HepG2 (cell line): ENCODE data around the gene TRIO. TPM values are rescaled to one million over a fixed set of nuclear protein-coding genes. Genes with fewer than 3 reads are reported as not detected.

Experiments used
- ATAC-seq: fragments of 200-7000 bp; cut with Tn5 transposase; 3 replicates; pipeline ENCODE4 v1.9.1; 2020; ENCODE audit warnings: mild to moderate bottlenecking, moderate library complexity
- BruUV-seq: library from RNA; stranded (reverse); fragments of 400-500 nt; replicated peaks from 2 replicates; lab custom pipeline; 2021; lab: Mats Ljungman, UMichigan
- CTCF ChIA-PET: fragments of 300-600 bp; formaldehyde crosslinking; extraction: SDS; loops from one replicate; lab custom pipeline; 2021; ENCODE audit warnings: low total read pairs, inconsistent platforms, low intra/inter-chr PET ratio; lab: Yijun Ruan, JAX
- POLR2A ChIA-PET: fragments of 350-600 bp; sonication (Branson Sonifier 250); formaldehyde crosslinking; loops from one replicate; lab custom pipeline; 2020; ENCODE audit warnings: antibody characterized with exemption, inconsistent platforms; lab: Yijun Ruan, JAX
- DNase-seq: peaks from one replicate; pipeline ENCODE4 v3.0.0-alpha.2; 2015; ENCODE audit warnings: low spot score
- FAIRE-seq: peaks from 3 replicates; lab custom pipeline; 2011; peaks lifted over from hg19 to GRCh38; lab: Jason Lieb, UNC
- H2AFZ ChIP-seq: one replicate; pipeline ENCODE4 v1.6.1; 2011; ENCODE audit warnings: low read length, inconsistent platforms
- H3K27ac ChIP-seq: fragments of 300-600 bp; 3 replicates; pipeline ENCODE4 v1.8.0; 2011; ENCODE audit warnings: mixed run types, mild to moderate bottlenecking, mixed read lengths, low read length, inconsistent platforms; ENCODE audit not compliant: insufficient read depth; ENCODE audit errors: extremely low read length
- H3K27me3 ChIP-seq, 2 experiments: fragments of 200-600 bp in 1 of 2; 2 replicates in 1 of 2; 3 replicates in 1 of 2; pipeline versions ENCODE4 v1.6.0 to v1.8.0; 2011; ENCODE audit warnings: low read length in 2 of 2, mild to moderate bottlenecking in 2 of 2, moderate library complexity in 2 of 2, inconsistent platforms in 1 of 2; ENCODE audit not compliant: insufficient read depth in 2 of 2, control insufficient read depth in 1 of 2
- H3K36me3 ChIP-seq, 2 experiments: fragments of 200-600 bp in 1 of 2; replicated peaks in 1 of 2; 2 replicates in 1 of 2; 3 replicates in 1 of 2; pipeline versions ENCODE4 v1.5.1 to v1.8.0; 2011; ENCODE audit warnings: low read length in 2 of 2, inconsistent platforms in 1 of 2; ENCODE audit not compliant: insufficient read depth in 2 of 2, control insufficient read depth in 1 of 2
- H3K4me1 ChIP-seq: 2 replicates; pipeline ENCODE4 v1.5.1; 2012; ENCODE audit warnings: low read length, inconsistent platforms; ENCODE audit not compliant: insufficient read depth
- H3K4me2 ChIP-seq: 2 replicates; pipeline ENCODE4 v1.6.0; 2011; ENCODE audit warnings: low read depth, low read length, inconsistent platforms
- H3K4me3 ChIP-seq, 3 experiments: fragments of 200-600 bp in 1 of 3; sonication (generic), shearing (Covaris generic) in 1 of 3; replicated peaks in 1 of 3; 2 replicates each; pipeline ENCODE4 v1.5.1; 2011 to 2016; ENCODE audit warnings: low read length in 3 of 3, inconsistent platforms in 2 of 3, low read depth in 2 of 3, mild to moderate bottlenecking in 2 of 3, control low read depth in 1 of 3, mixed read lengths in 1 of 3; ENCODE audit not compliant: insufficient read depth in 1 of 3
- H3K79me2 ChIP-seq: one replicate; pipeline ENCODE4 v1.6.1; 2011; ENCODE audit warnings: low read length, inconsistent platforms; ENCODE audit not compliant: insufficient read depth
- H3K9ac ChIP-seq: 2 replicates; pipeline ENCODE4 v1.6.0; 2011; ENCODE audit warnings: mild to moderate bottlenecking, low read depth, low read length, inconsistent platforms; ENCODE audit not compliant: insufficient read depth
- H3K9me3 ChIP-seq: 2 replicates; pipeline ENCODE4 v1.5.1; 2012; ENCODE audit warnings: mild to moderate bottlenecking, low read length
- H4K20me1 ChIP-seq: 2 replicates; pipeline ENCODE4 v1.6.0; 2011; ENCODE audit warnings: inconsistent platforms, mild to moderate bottlenecking, low read length, moderate library complexity; ENCODE audit not compliant: insufficient read depth
- CCDC6 ChIP-seq: sonication (generic); formaldehyde crosslinking; IDR thresholded peaks from 2 replicates; pipeline ENCODE4 v1.8.1; 2022; ENCODE audit warnings: mild to moderate bottlenecking, missing genetic modification reagents, moderate library complexity
- GMEB2 ChIP-seq: IDR thresholded peaks from 2 replicates; pipeline ENCODE4 v1.6.1; 2016; ENCODE audit warnings: missing biosample characterization, missing genetic modification reagents, low read depth
- MEIS1 ChIP-seq: sonication (generic); formaldehyde crosslinking; IDR thresholded peaks from 2 replicates; pipeline ENCODE4 v1.9.0; 2021; ENCODE audit warnings: mild to moderate bottlenecking, missing genetic modification reagents, moderate library complexity, borderline replicate concordance
- NAIF1 ChIP-seq: sonication (generic); formaldehyde crosslinking; IDR thresholded peaks from 2 replicates; pipeline ENCODE4 v1.5.0; 2020; ENCODE audit warnings: mild to moderate bottlenecking, missing genetic modification reagents, borderline replicate concordance
- NFYC ChIP-seq: IDR thresholded peaks from 2 replicates; pipeline ENCODE4 v1.6.1; 2016; ENCODE audit warnings: missing genetic modification reagents, missing compliant biosample characterization
- PAWR ChIP-seq: sonication (generic); formaldehyde crosslinking; IDR thresholded peaks from 2 replicates; pipeline ENCODE4 v1.4.0; 2020; ENCODE audit warnings: missing genetic modification reagents, mild to moderate bottlenecking, borderline replicate concordance
- PITX1 ChIP-seq: sonication (generic); formaldehyde crosslinking; IDR thresholded peaks from 2 replicates; pipeline ENCODE4 v1.5.1; 2020; ENCODE audit warnings: mild to moderate bottlenecking, missing genetic modification reagents
- SNAI1 ChIP-seq: sonication (generic); formaldehyde crosslinking; IDR thresholded peaks from 2 replicates; pipeline ENCODE4 v1.5.0; 2020; ENCODE audit warnings: mild to moderate bottlenecking, missing genetic modification reagents, borderline replicate concordance
- SNAPC5 ChIP-seq: sonication (generic); formaldehyde crosslinking; IDR thresholded peaks from 2 replicates; pipeline ENCODE4 v1.8.1; 2023; ENCODE audit warnings: mild to moderate bottlenecking, missing genetic modification reagents, borderline replicate concordance
- ZBTB14 ChIP-seq: sonication (generic); formaldehyde crosslinking; IDR thresholded peaks from 2 replicates; pipeline ENCODE4 v1.4.0; 2020; ENCODE audit warnings: missing genetic modification reagents
- ZNF256 ChIP-seq: sonication (generic); formaldehyde crosslinking; conservative IDR thresholded peaks from 2 replicates; pipeline ENCODE4 v1.4.0; 2020; ENCODE audit warnings: missing genetic modification reagents
- ZNF296 ChIP-seq: sonication (generic); formaldehyde crosslinking; conservative IDR thresholded peaks from 2 replicates; pipeline ENCODE4 v1.5.0; 2020; ENCODE audit warnings: mild to moderate bottlenecking, missing genetic modification reagents
- ZNF570 ChIP-seq: sonication (generic); formaldehyde crosslinking; IDR thresholded peaks from 2 replicates; pipeline ENCODE4 v1.4.0; 2020; ENCODE audit warnings: mild to moderate bottlenecking, missing genetic modification reagents, borderline replicate concordance
- ZNF766 ChIP-seq: sonication (generic); formaldehyde crosslinking; IDR thresholded peaks from 2 replicates; pipeline ENCODE4 v1.5.0; 2020; ENCODE audit warnings: missing genetic modification reagents, borderline replicate concordance
- ZSCAN21 ChIP-seq: sonication (generic); formaldehyde crosslinking; IDR thresholded peaks from 2 replicates; pipeline ENCODE4 v1.8.0; 2022; ENCODE audit warnings: mild to moderate bottlenecking, missing genetic modification reagents, moderate library complexity, borderline replicate concordance
- WGBS: methylation state at CpG from one replicate; pipeline ENCODE4 v1.1.6; 2017; ENCODE audit warnings: low lambda C conversion rate; 5-methylcytosine and 5-hydroxymethylcytosine counted together
- in situ Hi-C: cut with HindIII; loops from 2 replicates; pipeline ENCODE4 v1.10.0; 2017; ENCODE audit warnings: low pct_unique_long_range_greater_than_20kb; ENCODE audit not compliant: extremely low pct_ligation_motif_present
- intact Hi-C: fragments of 100-400 bp; cut with micrococcal nuclease; formaldehyde crosslinking; loops from one replicate; pipeline ENCODE4 v1.10.0; 2022; ENCODE audit not compliant: unreplicated experiment
- polyA plus RNA-seq, 8 experiments: library from polyadenylated mRNA; depleted of rRNA in 3 of 8; stranded (reverse) in 7 of 8; unstranded in 1 of 8; fragments of >200 nt; fragmentation: Illumina TruSeq in 4 of 8; extraction: Trizol in 4 of 8; gene quantifications; 2 replicates each; pipeline versions ENCODE4 v1.2.1 to v1.2.3, GENCODE V29; 2011 to 2016; ENCODE audit warnings: low read depth in 4 of 8, missing spikeins in 1 of 8, mixed read lengths in 1 of 8; ENCODE audit not compliant: insufficient read depth in 1 of 8
- total RNA-seq, 5 experiments: library from RNA; depleted of rRNA; stranded (reverse); fragments of >200 nt; fragmentation: Illumina TruSeq; extraction: Trizol; gene quantifications; 2 replicates each; pipeline ENCODE4 v1.2.3, GENCODE V29; 2016; ENCODE audit warnings: low read depth in 1 of 5

TRIO gene
- total and polyA plus RNA-seq, 2 of the 13 experiments (the other 11 are each of a cell fraction or from before 2014, with no cell fraction given), result 45.2 to 45.9 TPM

GRCh38 chr5:14469551-14470377 is 326.6 kb downstream of the TRIO start:
- H3K4me1 ChIP-seq, result no peaks in the 10 kb centered on the region
- ATAC-seq, result no peak
- FAIRE-seq, result no peak
- no peak overlapping the region for H3K4me2 ChIP-seq
- POLR2A ChIA-PET, result no interaction called here
- no peak overlapping the region for H2AFZ ChIP-seq
- H3K9me3 ChIP-seq, result no peaks in the 10 kb centered on the region
- in situ Hi-C loops (no loop called here), intact Hi-C loops (no loop called here)
- WGBS, result over 99% methylated on average over 8 of the region's 10 CpGs
- no peak for DNase-seq
- no peaks in the 10 kb centered on the region for H3K79me2 ChIP-seq
- CTCF ChIA-PET, result no interaction called here
- H3K4me3 ChIP-seq, result no peak overlapping the region
- no peaks in the 10 kb centered on the region for H3K27me3 ChIP-seq
- H3K27ac ChIP-seq, result no peak overlapping the region
- TF ChIP-seq PAWR (no peak), GMEB2 (CRISPR knock-in tag) (no peak), ZSCAN21 (CRISPR knock-in tag) (no peak), MEIS1 (CRISPR knock-in tag) (no peak), ZNF296 (no peak), SNAI1 (CRISPR knock-in tag) (no peak), NAIF1 (no peak), ZBTB14 (no peak), PITX1 (CRISPR knock-in tag) (no peak), SNAPC5 (CRISPR knock-in tag) (no peak), ZNF766 (no peak), NFYC (CRISPR knock-in tag) (no peak), ZNF256 (CRISPR knock-in tag) (no peak), CCDC6 (CRISPR knock-in tag) (no peak), ZNF570 (CRISPR knock-in tag) (no peak)
- H3K36me3 ChIP-seq, result peaks cover 9 to 58% of the 10 kb centered on the region in 2 experiments
- H3K9ac ChIP-seq, result no peak overlapping the region
- H4K20me1 ChIP-seq, result no peaks in the 10 kb centered on the region
- BruUV-seq, result no TSS peak
